OCI-LY1 (cell line): ENCODE results near the gene BNIP5.

Experiments used
- H2AFZ ChIP-seq: fragments of 200-600 bp; sonication (generic), shearing (Covaris generic); 2 replicates; pipeline ENCODE4 v1.6.0; 2014; ENCODE audit warnings: antibody characterized with exemption, mild to moderate bottlenecking, low read length
- H3F3A ChIP-seq: fragments of 200-600 bp; sonication (generic), shearing (Covaris generic); 2 replicates; pipeline ENCODE4 v1.6.0; 2014; ENCODE audit warnings: mild to moderate bottlenecking, antibody characterized with exemption, low read length, moderate library complexity; ENCODE audit not compliant: insufficient read depth
- H3K27ac ChIP-seq: fragments of 200-600 bp; sonication (generic); 2 replicates; pipeline ENCODE4 v1.5.1; 2014; ENCODE audit warnings: low read length, mixed run types, mild to moderate bottlenecking, low read depth; ENCODE audit not compliant: poor library complexity, severe bottlenecking
- H3K27me3 ChIP-seq: fragments of 200-600 bp; sonication (generic); 2 replicates; pipeline ENCODE4 v1.6.0; 2014; ENCODE audit warnings: antibody characterized with exemption, mild to moderate bottlenecking, low read length, moderate library complexity; ENCODE audit not compliant: insufficient read depth
- H3K36me3 ChIP-seq: fragments of 200-600 bp; sonication (generic); 2 replicates; pipeline ENCODE4 v1.6.1; 2014; ENCODE audit warnings: mild to moderate bottlenecking, antibody characterized with exemption, low read length, moderate library complexity, mixed read lengths; ENCODE audit not compliant: insufficient read depth
- H3K4me1 ChIP-seq: fragments of 200-600 bp; sonication (generic); 2 replicates; pipeline ENCODE4 v1.5.1; 2014; ENCODE audit warnings: mild to moderate bottlenecking, low read length, moderate library complexity; ENCODE audit not compliant: insufficient read depth, severe bottlenecking
- H3K4me2 ChIP-seq: fragments of 200-600 bp; sonication (generic), shearing (Covaris generic); 2 replicates; pipeline ENCODE4 v1.6.1; 2014; ENCODE audit warnings: low read length
- H3K4me3 ChIP-seq: fragments of 200-600 bp; sonication (generic); 2 replicates; pipeline ENCODE4 v1.5.1; 2014; ENCODE audit warnings: low read length, low read depth, mild to moderate bottlenecking, mixed read lengths; ENCODE audit not compliant: poor library complexity, severe bottlenecking
- H3K79me2 ChIP-seq: fragments of 200-600 bp; shearing (Covaris generic); 2 replicates; pipeline ENCODE4 v1.6.1; 2016; ENCODE audit warnings: mixed run types, low read length, mixed read lengths; ENCODE audit not compliant: insufficient read depth
- H3K9ac ChIP-seq: fragments of 200-600 bp; sonication (generic), shearing (Covaris generic); 2 replicates; pipeline ENCODE4 v1.6.1; 2014; ENCODE audit warnings: mild to moderate bottlenecking, low read length, mixed read lengths
- H3K9me2 ChIP-seq: fragments of 200-600 bp; sonication (generic), shearing (Covaris generic); 2 replicates; pipeline ENCODE4 v1.6.1; 2014; ENCODE audit warnings: low read depth, mild to moderate bottlenecking, low read length, mixed read lengths
- H3K9me3 ChIP-seq: fragments of 200-600 bp; shearing (Covaris generic); 2 replicates; pipeline ENCODE4 v1.6.1; 2014; ENCODE audit warnings: low read length, mixed read lengths
- H4K20me1 ChIP-seq: fragments of 200-600 bp; sonication (generic), shearing (Covaris generic); 2 replicates; pipeline ENCODE4 v1.6.0; 2016; ENCODE audit warnings: mild to moderate bottlenecking, low read length; ENCODE audit not compliant: insufficient read depth
- EZH2 ChIP-seq: fragments of 200-600 bp; sonication (generic), shearing (Covaris generic); IDR thresholded peaks from 2 replicates; pipeline ENCODE4 v1.8.0; 2017; ENCODE audit warnings: borderline replicate concordance, mixed run types, mild to moderate bottlenecking, antibody characterized with exemption, low read length, moderate library complexity, mixed read lengths
- TF ChIP-seq, protein P1 (sequence below): fragments of 200-600 bp; sonication (generic), shearing (Covaris generic); IDR thresholded peaks from 2 replicates; pipeline ENCODE4 v1.5.1; 2017; ENCODE audit warnings: mild to moderate bottlenecking, antibody characterized with exemption, low read length, moderate library complexity, mixed read lengths

BNIP5 gene

GRCh38 chr6:36272234-36272633, 64.5 kb downstream of the BNIP5 start:
- H3K36me3 ChIP-seq, result no peaks in the 10 kb centered on the region
- no peaks in the 10 kb centered on the region for H4K20me1 ChIP-seq
- H3K4me1 ChIP-seq, result no peaks in the 10 kb centered on the region
- no peaks in the 10 kb centered on the region; the same call in 1 of the 2 replicates for H3K27me3 ChIP-seq
- H3K27ac ChIP-seq, result no peak overlapping the region
- no peak overlapping the region for H2AFZ ChIP-seq
- H3F3A ChIP-seq, result no peaks in the 10 kb centered on the region
- no peak overlapping the region for H3K4me3 ChIP-seq
- H3K4me2 ChIP-seq, result no peak overlapping the region
- H3K9me2 ChIP-seq, result no peaks in the 10 kb centered on the region
- TF ChIP-seq, protein P1, sequence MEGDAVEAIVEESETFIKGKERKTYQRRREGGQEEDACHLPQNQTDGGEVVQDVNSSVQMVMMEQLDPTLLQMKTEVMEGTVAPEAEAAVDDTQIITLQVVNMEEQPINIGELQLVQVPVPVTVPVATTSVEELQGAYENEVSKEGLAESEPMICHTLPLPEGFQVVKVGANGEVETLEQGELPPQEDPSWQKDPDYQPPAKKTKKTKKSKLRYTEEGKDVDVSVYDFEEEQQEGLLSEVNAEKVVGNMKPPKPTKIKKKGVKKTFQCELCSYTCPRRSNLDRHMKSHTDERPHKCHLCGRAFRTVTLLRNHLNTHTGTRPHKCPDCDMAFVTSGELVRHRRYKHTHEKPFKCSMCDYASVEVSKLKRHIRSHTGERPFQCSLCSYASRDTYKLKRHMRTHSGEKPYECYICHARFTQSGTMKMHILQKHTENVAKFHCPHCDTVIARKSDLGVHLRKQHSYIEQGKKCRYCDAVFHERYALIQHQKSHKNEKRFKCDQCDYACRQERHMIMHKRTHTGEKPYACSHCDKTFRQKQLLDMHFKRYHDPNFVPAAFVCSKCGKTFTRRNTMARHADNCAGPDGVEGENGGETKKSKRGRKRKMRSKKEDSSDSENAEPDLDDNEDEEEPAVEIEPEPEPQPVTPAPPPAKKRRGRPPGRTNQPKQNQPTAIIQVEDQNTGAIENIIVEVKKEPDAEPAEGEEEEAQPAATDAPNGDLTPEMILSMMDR, result no peak
- no peak for TF ChIP-seq EZH2
- no peak overlapping the region for H3K9ac ChIP-seq
- no peaks in the 10 kb centered on the region for H3K79me2 ChIP-seq
- H3K9me3 ChIP-seq, result no peaks in the 10 kb centered on the region

DNA sequence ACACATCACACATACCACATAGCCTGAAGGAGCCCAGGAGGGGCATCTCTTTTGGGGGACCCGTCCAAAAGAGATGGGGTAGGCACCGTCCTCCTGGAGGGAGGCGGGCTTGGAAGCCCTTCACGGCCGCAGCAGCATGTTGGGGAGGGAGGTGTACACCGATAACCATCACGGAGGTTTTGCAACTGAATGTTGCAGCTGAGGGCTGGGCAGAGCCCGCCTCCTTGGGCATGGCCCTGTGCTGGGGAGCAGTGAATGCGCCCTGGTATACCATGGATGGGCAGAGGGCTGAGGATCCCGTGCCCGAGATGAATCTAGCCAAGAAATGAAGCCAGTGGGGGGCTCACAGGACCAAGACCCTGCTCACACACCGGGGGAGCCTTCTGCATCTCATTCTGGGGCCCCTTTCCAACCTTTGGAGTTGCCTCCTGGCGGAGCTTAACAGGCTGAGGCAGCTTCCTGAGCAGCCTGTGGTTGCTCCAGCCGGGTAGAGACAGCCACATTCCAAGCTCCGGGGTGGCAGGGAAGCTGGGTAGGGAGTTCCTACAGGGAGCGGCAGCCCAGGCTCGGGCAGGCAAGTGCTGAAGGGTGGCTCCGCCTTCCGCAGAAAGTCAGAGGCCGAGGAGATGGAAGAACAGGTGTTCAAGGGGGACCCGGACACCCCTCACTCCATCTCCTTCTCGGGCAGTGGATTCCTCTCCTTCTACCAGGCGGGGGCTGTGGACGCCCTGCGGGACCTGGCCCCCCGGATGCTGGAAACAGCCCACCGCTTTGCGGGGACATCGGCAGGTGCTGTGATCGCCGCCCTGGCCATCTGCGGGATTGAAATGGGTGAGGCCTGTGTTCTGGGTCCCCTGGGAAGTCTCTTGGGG, 66.6 kb downstream of the BNIP5 start, which contains the start of gene PNPLA1:
PNPLA1 (plus strand) TSS at position 227 of the 872 bp plus-strand sequence; CDS start at position 627, 400 bp downstream.
- Histone ChIP-seq H3K27ac (no peak within 1 kb of the TSS), H3K9ac (no peak within 1 kb of the TSS), H3K4me2 (no peak within 1 kb of the TSS), H3F3A (no peaks in the 10 kb centered on the region), H3K79me2 (no peaks in the 10 kb centered on the region), H3K9me2 (no peaks in the 10 kb centered on the region), H3K27me3 (no peaks in the 10 kb centered on the region; the same call in 1 of the 2 replicates), H3K36me3 (no peaks in the 10 kb centered on the region), H3K4me1 (no peaks in the 10 kb centered on the region), H3K4me3 (no peak within 1 kb of the TSS), H2AFZ (no peak within 1 kb of the TSS), H3K9me3 (no peaks in the 10 kb centered on the region), H4K20me1 (no peaks in the 10 kb centered on the region)
- TF ChIP-seq EZH2, result no peak

GRCh38 chr6:36268478-36269275, 68.0 kb downstream of the BNIP5 start:
- no peaks in the 10 kb centered on the region for H3F3A ChIP-seq
- no peak for TF ChIP-seq EZH2
- TF ChIP-seq, protein P1, result no peak
- no peak overlapping the region for H3K4me3 ChIP-seq
- H3K4me2 ChIP-seq, result no peak overlapping the region
- no peaks in the 10 kb centered on the region for H4K20me1 ChIP-seq
- no peaks in the 10 kb centered on the region for H3K36me3 ChIP-seq
- no peaks in the 10 kb centered on the region; the same call in 1 of the 2 replicates for H3K27me3 ChIP-seq
- no peaks in the 10 kb centered on the region for H3K9me2 ChIP-seq
- H2AFZ ChIP-seq, result no peak overlapping the region
- no peak overlapping the region for H3K9ac ChIP-seq
- H3K27ac ChIP-seq, result no peak overlapping the region
- no peaks in the 10 kb centered on the region for H3K9me3 ChIP-seq
- no peaks in the 10 kb centered on the region for H3K79me2 ChIP-seq
- no peaks in the 10 kb centered on the region for H3K4me1 ChIP-seq
